Stimulated activated CD8-positive, alpha-beta memory T cell treated with anti-CD3 and anti-CD28 coated beads, Interleukin-15, amount 100 ng/mL, for 4 hours (primary cell): ENCODE data around the gene SGO2.
"Not testable (repeated sequence)": the region's sequence is repeated elsewhere in the genome, so short reads cannot be mapped to it uniquely, and the experiment has no call there.

Experiments used
- DNase-seq, 2 donors: peaks; one replicate each; pipeline ENCODE4 v3.0.0-alpha.2; 2020; ENCODE audit warnings: low read depth in 2 of 2

SGO2 gene

GRCh38 chr2:200596774-200597570 is 71.0 kb downstream of the SGO2 start:
- no peak for DNase-seq

DNA sequence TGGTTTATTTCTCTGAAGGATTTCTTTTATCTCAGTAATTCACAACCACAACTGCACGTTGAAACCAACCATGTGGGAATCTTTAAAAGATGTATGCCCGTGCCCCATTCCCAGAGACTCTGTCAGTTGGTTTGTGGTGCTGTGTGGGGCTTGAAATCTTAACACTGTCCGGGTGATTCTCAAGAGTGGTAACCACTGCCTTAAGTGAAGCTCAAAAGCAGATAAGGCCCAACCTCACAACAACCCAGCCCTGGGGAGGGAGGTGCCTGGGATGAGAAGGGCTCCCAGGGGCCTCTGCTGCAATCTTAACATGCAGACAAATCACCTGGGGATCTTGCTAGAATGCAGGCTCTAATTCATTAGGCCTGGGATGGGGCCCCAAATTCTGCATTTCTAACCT is 73.2 kb downstream of the SGO2 start:
- DNase-seq: no peak

DNA sequence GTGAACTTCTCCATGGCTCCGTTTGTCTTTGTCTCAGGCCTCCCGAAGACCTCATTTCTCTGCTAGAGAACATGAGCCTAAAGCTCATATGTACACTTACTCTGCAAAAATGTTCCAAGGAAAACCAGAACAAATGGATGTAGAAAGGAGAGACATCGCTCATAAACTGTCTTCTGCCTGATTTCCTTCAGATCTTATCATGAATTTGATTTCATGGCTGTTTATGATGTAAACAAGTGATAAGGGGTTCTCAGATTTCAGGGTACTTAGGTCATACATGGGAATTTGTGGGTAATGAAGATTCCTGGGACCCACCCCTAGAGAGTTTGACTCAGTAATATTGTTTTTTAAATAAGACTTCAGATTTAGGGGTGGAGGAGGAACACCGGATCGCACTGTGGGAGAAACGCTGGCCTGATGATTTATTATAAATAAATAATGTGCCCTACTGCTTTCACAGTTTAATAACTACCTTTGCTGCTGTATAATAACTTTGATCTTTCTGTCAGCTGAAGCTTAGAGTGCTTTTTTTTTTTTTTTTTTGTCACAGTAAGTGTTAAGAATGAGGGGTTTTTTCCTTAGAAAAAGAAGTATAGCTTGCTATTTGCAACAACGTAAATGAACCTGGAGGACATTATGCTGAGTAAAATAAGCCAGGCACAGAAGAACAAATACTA is 74.7 kb downstream of the SGO2 start:
- DNase-seq: no peak

DNA sequence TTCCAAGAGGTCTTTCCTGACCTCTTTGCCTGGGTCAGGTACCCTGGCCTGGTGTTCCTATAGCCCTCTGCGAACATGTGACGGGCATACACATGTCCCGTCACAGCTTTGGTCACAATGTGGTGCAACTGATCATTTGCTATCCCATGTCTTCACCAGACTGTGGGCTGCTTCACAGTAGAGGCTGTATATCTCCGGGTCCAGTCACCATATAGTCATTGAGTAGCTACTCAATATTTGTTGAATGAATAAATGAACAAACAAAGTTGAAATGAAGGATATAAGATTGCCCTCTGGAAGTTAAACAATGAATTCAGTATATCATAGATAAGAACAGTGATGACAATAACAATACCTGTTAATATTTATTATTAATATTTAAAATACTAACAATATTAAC is 76.6 kb downstream of the SGO2 start:
- no peak for DNase-seq

GRCh38 chr2:200603972-200604371 is 78.0 kb downstream of the SGO2 start:
- no peak for DNase-seq

GRCh38 chr2:200604571-200605255 is 78.7 kb downstream of the SGO2 start:
- no peak for DNase-seq

- no peak for DNase-seq
These were observed 82.5 kb downstream of the SGO2 start for GRCh38 chr2:200608341-200609027.

- no peak for DNase-seq
These were observed 83.1 kb downstream of the SGO2 start for GRCh38 chr2:200609028-200609614.

DNA sequence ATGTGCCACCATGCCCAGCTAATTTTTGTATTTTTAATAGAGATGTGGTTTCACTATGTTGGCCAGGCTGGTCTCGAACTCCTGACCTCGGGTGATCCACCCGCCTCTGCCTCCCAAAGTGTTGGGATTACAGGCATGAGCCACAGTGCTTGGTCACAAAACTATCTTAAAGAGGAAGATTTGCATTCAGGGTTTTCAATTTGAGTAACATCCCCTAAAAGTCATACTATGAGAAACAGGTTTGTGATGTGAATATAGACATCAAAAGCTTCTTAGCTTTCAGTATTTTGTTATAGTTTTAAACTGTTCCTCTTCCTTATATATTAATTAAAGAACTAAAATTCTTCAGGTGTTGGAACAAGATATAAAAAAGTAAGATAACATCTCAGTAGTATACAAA is 84.2 kb downstream of the SGO2 start:
- DNase-seq: not testable (repeated sequence)

DNA sequence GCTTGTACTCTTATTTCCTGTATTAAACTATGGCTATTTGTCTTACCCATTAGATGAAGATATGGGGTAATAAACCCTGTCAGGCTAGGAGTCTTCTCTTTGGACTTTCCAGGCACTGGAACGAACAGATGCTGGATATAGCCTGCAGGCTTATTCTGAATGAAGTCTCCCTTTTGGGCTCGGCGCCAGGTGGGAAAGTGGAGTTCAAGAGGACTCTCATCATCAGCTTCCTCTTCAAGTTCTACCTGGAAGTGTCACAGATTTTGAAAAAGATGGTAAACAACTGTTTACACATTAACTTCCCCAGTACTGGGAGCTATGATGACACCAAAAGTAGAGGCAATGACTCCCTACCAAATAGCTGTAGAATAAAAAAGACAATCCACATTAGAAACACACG is 87.7 kb downstream of the SGO2 start:
- DNase-seq: no peak

GRCh38 chr2:200614249-200614648 is 88.2 kb downstream of the SGO2 start:
- no peak for DNase-seq

GRCh38 chr2:200615247-200615646 is 89.2 kb downstream of the SGO2 start:
- DNase-seq: no peak

GRCh38 chr2:200616193-200616592 is 90.2 kb downstream of the SGO2 start:
- no peak for DNase-seq

GRCh38 chr2:200616656-200617055 is 90.6 kb downstream of the SGO2 start:
- DNase-seq: no peak

GRCh38 chr2:200617156-200618053 is 91.4 kb downstream of the SGO2 start:
- no peak for DNase-seq

- DNase-seq: no peak
These were observed 92.0 kb downstream of the SGO2 start for GRCh38 chr2:200618054-200618419.

GRCh38 chr2:200618590-200619021 is 92.6 kb downstream of the SGO2 start:
- DNase-seq: no peak

GRCh38 chr2:200619279-200619678 is 93.3 kb downstream of the SGO2 start:
- DNase-seq: no peak

- DNase-seq: no peak
These were observed 94.8 kb downstream of the SGO2 start for GRCh38 chr2:200620606-200621390.

DNA sequence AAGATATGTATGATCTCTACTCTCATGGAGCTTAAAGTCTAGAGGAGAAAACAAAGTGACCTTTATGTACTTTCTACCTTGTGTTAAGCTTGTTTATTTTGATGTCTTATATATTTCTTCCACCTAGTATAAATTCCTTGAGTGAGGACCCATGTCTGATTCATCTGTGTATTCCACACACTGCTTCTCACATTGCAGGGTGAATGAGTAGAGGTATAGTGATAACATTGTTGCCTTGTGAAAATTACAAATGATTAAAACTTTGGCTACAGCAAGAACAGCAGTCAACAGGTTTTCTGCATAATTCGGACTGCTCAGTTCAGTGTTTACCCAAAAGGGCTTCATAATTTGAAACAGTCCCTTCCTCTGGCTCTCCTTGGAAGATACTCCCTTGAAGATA is 96.1 kb downstream of the SGO2 start:
- DNase-seq: no peak
